T-cell (primary cell): ENCODE results near the gene CFI. TPM values are rescaled to one million over a fixed set of nuclear protein-coding genes. Genes with fewer than 3 reads are reported as not detected.

ENCODE experiments used
- ATAC-seq, 4 experiments: fragments of 200-7000 bp in 3 of 4; fragments of 150-1000 bp in 1 of 4; cut with Tn5 transposase; replicated peaks in 1 of 4; 1 replicate in 3 of 4; 2 replicates in 1 of 4; pipeline ENCODE4 v1.10.0; 2021; ENCODE audit warnings: moderate library complexity in 3 of 4, mild to moderate bottlenecking in 2 of 4, moderate number of reproducible peaks in 1 of 4
- CTCF ChIA-PET, 2 donors: fragments of 300-600 bp; sonication (Branson Sonifier 250); formaldehyde crosslinking; loops; one replicate each; lab custom pipeline; 2022; ENCODE audit warnings: antibody characterized with exemption in 2 of 2; lab: Charles Lee
- POLR2A ChIA-PET, 2 donors: fragments of 300-600 bp; sonication (Branson Sonifier 250); formaldehyde crosslinking; loops; one replicate each; lab custom pipeline; 2022; ENCODE audit warnings: antibody characterized with exemption in 2 of 2; lab: Charles Lee
- DNase-seq, 35 experiments: peaks; one replicate each; pipeline versions ENCODE4 v3.0.0 to v3.0.0-alpha.2; 2013 to 2023
- H3K27ac ChIP-seq: one replicate; pipeline ENCODE4 v1.5.1; 2013; ENCODE audit warnings: low read length
- H3K27me3 ChIP-seq, 2 experiments: replicated peaks in 1 of 2; 1 replicate in 1 of 2; 2 replicates in 1 of 2; pipeline versions ENCODE4 v1.6.1 to v1.7.0; 2013; ENCODE audit warnings: low read length in 1 of 2, mixed read lengths in 1 of 2; ENCODE audit not compliant: control insufficient read depth in 2 of 2, insufficient read depth in 2 of 2; ENCODE audit errors: extremely low read depth in 1 of 2
- H3K36me3 ChIP-seq, 2 donors: 1 replicate in 1 of 2; 2 replicates in 1 of 2; pipeline versions ENCODE4 v1.6.1 to v1.7.0; 2013; ENCODE audit warnings: low read length in 1 of 2; ENCODE audit not compliant: control insufficient read depth in 2 of 2, insufficient read depth in 1 of 2; ENCODE audit errors: extremely low read depth in 1 of 2
- H3K4me1 ChIP-seq, 2 experiments: 1 replicate in 1 of 2; 2 replicates in 1 of 2; pipeline versions ENCODE4 v1.6.1 to v1.7.0; 2013; ENCODE audit warnings: low read length in 2 of 2, mixed read lengths in 1 of 2; ENCODE audit not compliant: insufficient read depth in 2 of 2, control insufficient read depth in 1 of 2; ENCODE audit errors: extremely low read depth in 1 of 2
- H3K4me3 ChIP-seq, 2 donors: 1 replicate in 1 of 2; 2 replicates in 1 of 2; pipeline versions ENCODE4 v1.5.1 to v1.7.0; 2013; ENCODE audit warnings: mild to moderate bottlenecking in 2 of 2, low read length in 1 of 2, moderate library complexity in 1 of 2; ENCODE audit not compliant: control insufficient read depth in 1 of 2; ENCODE audit errors: extremely low read depth in 1 of 2
- H3K9me3 ChIP-seq: 2 replicates; pipeline ENCODE4 v1.7.0; 2013
- H3K27ac Mint-ChIP-seq, 2 donors: one replicate each; pipeline ENCODE4 v1.8.0; 2020 to 2021; ENCODE audit warnings: mild to moderate bottlenecking in 2 of 2, mixed read lengths in 2 of 2
- H3K27me3 Mint-ChIP-seq, 2 donors: one replicate each; pipeline ENCODE4 v1.8.0; 2021 to 2022; ENCODE audit warnings: mixed read lengths in 2 of 2
- H3K36me3 Mint-ChIP-seq: one replicate; pipeline ENCODE4 v1.8.0; 2021; ENCODE audit warnings: mixed read lengths
- H3K4me1 Mint-ChIP-seq, 3 donors: one replicate each; pipeline ENCODE4 v1.8.0; 2020 to 2022; ENCODE audit warnings: mixed read lengths in 3 of 3, mild to moderate bottlenecking in 1 of 3
- H3K4me3 Mint-ChIP-seq, 3 donors: one replicate each; pipeline ENCODE4 v1.8.0; 2020 to 2022; ENCODE audit warnings: mild to moderate bottlenecking in 3 of 3, mixed read lengths in 3 of 3, moderate library complexity in 3 of 3
- H3K9me3 Mint-ChIP-seq, 3 donors: one replicate each; pipeline ENCODE4 v1.8.0; 2020 to 2022; ENCODE audit warnings: mixed read lengths in 3 of 3
- WGBS: methylation state at CpG from one replicate; pipeline ENCODE4 v1.1.5; 2013; ENCODE audit warnings: missing lambda C conversion rate; ENCODE audit not compliant: insufficient coverage; 5-methylcytosine and 5-hydroxymethylcytosine counted together
- total RNA-seq, 35 experiments: library from RNA in 6 of 35; stranded (reverse) in 6 of 35; fragments of 120-200 nt in 1 of 35; gene quantifications; one replicate each; pipeline versions ENCODE4 v1.2.1 to v1.2.4 and lab custom pipeline; 2013 to 2026

CFI gene
- total RNA-seq, 5 donors from 2014 or later (not counting 1 experiment from before 2014, with no cell fraction given): 0.55 to 0.92 (median 0.66) TPM; not detected in 2

- ChIA-PET POLR2A (interaction anchor here in 1 of 2 donors (0.9 kb wide), 1 partner anchor 30 kb away, joined by 3 read pairs; no protein-coding TSS in a partner anchor), CTCF (interaction anchor here in 1 of 2 donors (1.1 to 3.0 kb wide), 4 partner anchors 26 to 297 kb away, joined by 4 to 10 read pairs (median 4); partner anchors contain the start of genes CASP6 and SEC24B)
- no peaks in the 10 kb centered on the region for H3K36me3 ChIP-seq
- no peaks in the 10 kb centered on the region for H3K9me3 ChIP-seq
- H3K4me1 ChIP-seq: peaks cover 11 to 12% of the 10 kb centered on the region in 2 experiments
- Mint-ChIP-seq H3K4me3 (peak overlapping the region; percentile 81 to 87 (median 84)), H3K36me3 (peaks cover 11% of the 10 kb centered on the region), H3K27me3 (no peaks in the 10 kb centered on the region), H3K9me3 (no peaks in the 10 kb centered on the region), H3K27ac (peak overlapping the region; percentile 73 to 85), H3K4me1 (peaks cover 22 to 33% (median 24%) of the 10 kb centered on the region in 3 donors)
- no peak for ATAC-seq
- no peaks in the 10 kb centered on the region for H3K27me3 ChIP-seq
- peak overlapping the region; percentile 67 for H3K27ac ChIP-seq
- 41% methylated on average over 8 of the region's 21 CpGs for WGBS
- peak overlapping the region; percentile 82 to 95 for H3K4me3 ChIP-seq
- no peak for DNase-seq
Observed at GRCh38 chr4:109730619-109731545, 70.9 kb downstream of the CFI start.

- no peaks in the 10 kb centered on the region for H3K27me3 ChIP-seq
- ChIA-PET CTCF (interaction anchor here in 1 of 2 donors (0.5 to 3.0 kb wide), 7 partner anchors 25 to 382 kb away, joined by 3 to 10 read pairs (median 4); partner anchors contain the start of gene CASP6), POLR2A (interaction anchor here in 1 of 2 donors (0.9 kb wide), 1 partner anchor 29 kb away, joined by 3 read pairs; no protein-coding TSS in a partner anchor)
- H3K27me3 Mint-ChIP-seq: no peaks in the 10 kb centered on the region
- ATAC-seq: peak; percentile 86 to 95 (median 90)
- peak within 1 kb of the TSS; percentile 67 for H3K27ac ChIP-seq
- peak within 1 kb of the TSS; percentile 73 to 85 for H3K27ac Mint-ChIP-seq
- WGBS: under 1% methylated on average over 56 of the region's 83 CpGs
- H3K4me1 Mint-ChIP-seq: peaks cover 22 to 35% (median 25%) of the 10 kb centered on the region in 3 donors
- H3K4me1 ChIP-seq: peaks cover 11 to 12% of the 10 kb centered on the region in 2 experiments
- peak; percentile 59 to 90 (median 76) for DNase-seq
- H3K36me3 ChIP-seq: peaks cover 0 to 2% of the 10 kb centered on the region in 2 donors
- peak within 1 kb of the TSS; percentile 82 to 95 for H3K4me3 ChIP-seq
- peak within 1 kb of the TSS; percentile 86 to 91 (median 87) for H3K4me3 Mint-ChIP-seq
- peaks cover 14% of the 10 kb centered on the region for H3K36me3 Mint-ChIP-seq
- no peaks in the 10 kb centered on the region for H3K9me3 Mint-ChIP-seq
- H3K9me3 ChIP-seq: no peaks in the 10 kb centered on the region
Observed at GRCh38 chr4:109729718-109730618, 71.8 kb downstream of the CFI start, which contains the start of gene PLA2G12A. Gene PLA2G12A, minus strand, starts transcription at chr4:109730070. Its CDS starts 261 bp downstream, at chr4:109729809.

- Histone ChIP-seq H3K4me3 (peak overlapping the region; percentile 57 to 78), H3K9me3 (no peaks in the 10 kb centered on the region), H3K36me3 (peaks cover 0 to 2% of the 10 kb centered on the region in 2 donors), H3K4me1 (peaks cover 11 to 12% of the 10 kb centered on the region in 2 experiments), H3K27me3 (no peaks in the 10 kb centered on the region), H3K27ac (no peak overlapping the region)
- H3K4me3 Mint-ChIP-seq: peak overlapping the region; percentile 86 to 91 (median 87)
- H3K9me3 Mint-ChIP-seq: no peaks in the 10 kb centered on the region
- H3K36me3 Mint-ChIP-seq: peaks cover 17% of the 10 kb centered on the region
- peak overlapping the region; percentile 40 to 83 for H3K27ac Mint-ChIP-seq
- 1% methylated on average over 18 of the region's 25 CpGs for WGBS
- ChIA-PET CTCF (interaction anchor here (0.5 to 3.0 kb wide), 5 partner anchors 26 to 381 kb away, joined by 3 to 10 read pairs (median 4); partner anchors contain the start of gene CASP6 (in 1 of the 2)), POLR2A (interaction anchor here in 1 of 2 donors (0.7 kb wide), 1 partner anchor 26 kb away, joined by 15 read pairs; the partner anchor contains the start of gene CASP6)
- ATAC-seq: no peak
- DNase-seq: peak in 2 of 35 experiments; percentile 1 to 5
- H3K27me3 Mint-ChIP-seq: no peaks in the 10 kb centered on the region
- peaks cover 22 to 40% (median 28%) of the 10 kb centered on the region in 3 donors for H3K4me1 Mint-ChIP-seq
Observed at GRCh38 chr4:109729117-109729717, 72.6 kb downstream of the CFI start.

- no peak overlapping the region for H3K4me3 ChIP-seq
- peak overlapping the region in 2 of 3 donors; percentile 86 to 87 for H3K4me3 Mint-ChIP-seq
- H3K4me1 Mint-ChIP-seq: peaks cover 22 to 44% (median 28%) of the 10 kb centered on the region in 3 donors
- POLR2A ChIA-PET: interaction anchor here in 1 of 2 donors (0.7 kb wide), 1 partner anchor 25 kb away, joined by 15 read pairs; the partner anchor contains the start of gene CASP6
- no peaks in the 10 kb centered on the region for H3K27me3 Mint-ChIP-seq
- ATAC-seq: no peak
- peaks cover 11 to 12% of the 10 kb centered on the region in 2 experiments for H3K4me1 ChIP-seq
- no peaks in the 10 kb centered on the region for H3K9me3 Mint-ChIP-seq
- no peak for DNase-seq
- no peak overlapping the region for H3K27ac Mint-ChIP-seq
- H3K27me3 ChIP-seq: no peaks in the 10 kb centered on the region
- peaks cover 0 to 2% of the 10 kb centered on the region in 2 donors for H3K36me3 ChIP-seq
- no peak overlapping the region for H3K27ac ChIP-seq
- peaks cover 17% of the 10 kb centered on the region for H3K36me3 Mint-ChIP-seq
- WGBS: 98% methylated on average over 5 of the region's 6 CpGs
- CTCF ChIA-PET: interaction anchor here (0.6 to 3.0 kb wide), 2 partner anchors 25 to 35 kb away, joined by 7 to 10 read pairs; partner anchors contain the start of gene CASP6 (in 1 of the 2)
- no peaks in the 10 kb centered on the region for H3K9me3 ChIP-seq
Observed at GRCh38 chr4:109728385-109728784, 73.4 kb downstream of the CFI start.

GRCh38 chr4:109723110-109723509 lies 78.7 kb downstream of the CFI start:
- no peak for ATAC-seq
- no peaks in the 10 kb centered on the region for H3K9me3 Mint-ChIP-seq

More at GRCh38 chr4:109723110-109723509, 78.7 kb downstream of the CFI start:
- Mint-ChIP-seq H3K27ac (no peak overlapping the region), H3K4me1 (peaks cover 13 to 41% (median 20%) of the 10 kb centered on the region in 3 donors), H3K36me3 (peaks cover 17% of the 10 kb centered on the region), H3K27me3 (no peaks in the 10 kb centered on the region), H3K4me3 (no peak overlapping the region)
- peaks cover 0 to 2% of the 10 kb centered on the region in 2 donors for H3K36me3 ChIP-seq
- no peaks in the 10 kb centered on the region for H3K27me3 ChIP-seq
- no peak overlapping the region for H3K27ac ChIP-seq
- H3K4me3 ChIP-seq: no peak overlapping the region
- CTCF ChIA-PET: no interaction called here
- no peaks in the 10 kb centered on the region for H3K9me3 ChIP-seq
- WGBS: no CpG with 5 or more reads among the region's 2 CpGs
- DNase-seq: no peak
- POLR2A ChIA-PET: no interaction called here
- H3K4me1 ChIP-seq: no peaks in the 10 kb centered on the region
